OCI-LY3 (cell line): ENCODE results near the gene GULP1.

Source experiments
- CTCF ChIP-seq: fragments of 200-600, 300-600 bp; sonication (generic); IDR thresholded peaks from 2 replicates; pipeline ENCODE4 v1.5.1; 2014; ENCODE audit warnings: antibody characterized with exemption, low read length, low read depth
- EZH2phosphoT487 ChIP-seq: fragments of 200-600 bp; shearing (Covaris generic); IDR thresholded peaks from 2 replicates; pipeline ENCODE4 v1.6.1; 2018; ENCODE audit warnings: antibody characterized with exemption, mixed run types, low read depth

DNA sequence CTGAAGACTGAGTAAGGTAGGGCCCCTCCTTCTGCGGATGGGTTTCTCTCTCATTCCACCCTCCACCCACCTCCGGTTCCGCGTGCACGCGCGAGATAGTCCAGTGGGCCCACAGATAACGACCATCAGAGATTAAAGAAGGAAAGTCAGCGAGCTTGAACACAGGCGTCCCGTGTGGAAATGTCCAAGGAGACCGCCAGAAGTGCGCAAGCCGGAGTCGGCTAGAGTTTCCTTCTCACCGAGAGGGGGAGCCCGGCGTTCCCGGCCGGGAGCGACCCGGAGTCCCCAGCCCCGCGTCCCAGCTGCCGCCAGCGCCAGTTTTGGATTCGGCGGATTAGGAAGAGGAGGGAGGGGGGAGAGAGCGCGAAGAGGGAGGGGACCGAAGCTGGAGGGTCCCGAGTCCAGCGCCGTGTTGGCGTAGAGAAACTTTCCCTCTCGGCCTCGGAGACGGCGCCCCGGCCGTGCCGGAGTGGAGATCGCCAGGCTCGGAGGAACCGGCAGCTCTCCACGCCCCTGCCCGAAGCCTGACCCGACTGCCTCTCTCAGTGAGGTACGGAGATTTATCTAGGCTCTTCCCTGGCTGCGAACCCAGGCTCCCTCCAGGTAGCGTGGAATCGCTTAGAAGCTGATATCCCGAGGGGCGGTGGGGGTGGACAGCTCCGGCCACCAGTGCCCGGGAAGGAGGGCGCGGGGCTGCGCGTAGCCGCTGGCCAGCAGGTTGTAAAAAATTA lies at the start of gene GULP1:
- no peak for TF ChIP-seq CTCF
- no peak for TF ChIP-seq EZH2phosphoT487
